GM12891 (cell line): ENCODE measurements around the gene SV2C.

Experiments
- POLR2A ChIP-seq: IDR thresholded peaks from 2 replicates; pipeline ENCODE4 v1.6.1; 2011; ENCODE audit warnings: low read depth, low read length, control low read depth
- SPI1 ChIP-seq: IDR thresholded peaks from 2 replicates; pipeline ENCODE4 v1.6.1; 2011; ENCODE audit warnings: low read depth, low read length, control low read depth
- TAF1 ChIP-seq: IDR thresholded peaks from 2 replicates; pipeline ENCODE4 v1.6.1; 2011; ENCODE audit warnings: low read depth, low read length, control low read depth

DNA sequence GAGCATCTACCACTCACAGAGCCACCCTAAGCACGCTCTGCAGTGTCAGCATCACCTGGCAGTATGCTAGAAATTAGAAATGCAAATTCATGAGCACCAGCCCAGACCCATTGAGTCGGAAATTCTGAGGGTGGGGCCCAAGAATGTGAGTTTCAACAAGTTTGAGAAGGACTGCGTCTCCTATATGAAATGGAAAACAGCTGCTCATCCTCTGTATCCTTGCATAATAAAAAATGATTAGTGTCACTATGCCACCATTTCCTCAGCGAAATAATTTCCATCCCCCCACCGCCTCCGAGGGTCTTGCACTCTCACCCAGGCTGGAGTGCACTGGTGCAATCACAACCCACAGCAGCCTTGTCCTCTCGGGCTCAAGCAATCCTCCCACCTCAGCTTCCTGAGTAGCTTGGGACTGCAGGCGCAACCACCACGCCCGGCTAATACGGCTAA, 318.6 kb downstream of the SV2C start:
- no peak for TF ChIP-seq POLR2A
- no peak for TF ChIP-seq TAF1
- TF ChIP-seq SPI1 = no peak
